ENCODE results near the gene PRKCA.
"Not testable (repeated sequence)": the region's sequence is repeated elsewhere in the genome, so short reads cannot be mapped to it uniquely, and the experiment has no call there.

The PRKCA gene

GRCh38 chr17:66441101-66441661, 138.8 kb downstream of the PRKCA start:
- DNase-seq (ENCODE audit: low spot score) = peak; percentile 86

- DNase-seq (ENCODE audit: low spot score) = no peak
Measured at GRCh38 chr17:66443166-66443565, 140.8 kb downstream of the PRKCA start.

GRCh38 chr17:66443606-66444005, 141.2 kb downstream of the PRKCA start:
- no peak for DNase-seq (ENCODE audit: low spot score)

- DNase-seq (ENCODE audit: low spot score) = no peak
Measured at GRCh38 chr17:66444031-66444430, 141.6 kb downstream of the PRKCA start.

- DNase-seq (ENCODE audit: low spot score) = no peak
Measured at GRCh38 chr17:66445229-66445628, 142.8 kb downstream of the PRKCA start.

- DNase-seq (ENCODE audit: low spot score) = peak; percentile 22
Measured at GRCh38 chr17:66446419-66446818, 144.0 kb downstream of the PRKCA start.

- DNase-seq (ENCODE audit: low spot score) = no peak
Measured at GRCh38 chr17:66447159-66447558, 144.7 kb downstream of the PRKCA start.

- no peak for DNase-seq (ENCODE audit: low spot score)
Measured at GRCh38 chr17:66448026-66448639, 145.7 kb downstream of the PRKCA start.

GRCh38 chr17:66449418-66449977, 147.1 kb downstream of the PRKCA start:
- no peak for DNase-seq (ENCODE audit: low spot score)

- no peak for DNase-seq (ENCODE audit: low spot score)
Measured at GRCh38 chr17:66450008-66450851, 147.8 kb downstream of the PRKCA start.

- DNase-seq (ENCODE audit: low spot score) = no peak
Measured at GRCh38 chr17:66450852-66451158, 148.4 kb downstream of the PRKCA start.

GRCh38 chr17:66451188-66452149, 149.1 kb downstream of the PRKCA start:
- no peak for DNase-seq (ENCODE audit: low spot score)

- DNase-seq (ENCODE audit: low spot score) = no peak
Measured at GRCh38 chr17:66455060-66455459, 152.6 kb downstream of the PRKCA start.

GRCh38 chr17:66457499-66457898, 155.1 kb downstream of the PRKCA start:
- DNase-seq (ENCODE audit: low spot score) = not testable (repeated sequence)

- DNase-seq (ENCODE audit: low spot score) = no peak
Measured at GRCh38 chr17:66458782-66459181, 156.4 kb downstream of the PRKCA start.

GRCh38 chr17:66459811-66460270, 157.4 kb downstream of the PRKCA start:
- no peak for DNase-seq (ENCODE audit: low spot score)

GRCh38 chr17:66460558-66460957, 158.1 kb downstream of the PRKCA start:
- no peak for DNase-seq (ENCODE audit: low spot score)

GRCh38 chr17:66461343-66461995, 159.1 kb downstream of the PRKCA start:
- no peak for DNase-seq (ENCODE audit: low spot score)

- DNase-seq (ENCODE audit: low spot score) = no peak
Measured at GRCh38 chr17:66462010-66462409, 159.6 kb downstream of the PRKCA start.

GRCh38 chr17:66464921-66465320, 162.5 kb downstream of the PRKCA start:
- no peak for DNase-seq (ENCODE audit: low spot score)

- DNase-seq (ENCODE audit: low spot score) = no peak
Measured at GRCh38 chr17:66465701-66466100, 163.3 kb downstream of the PRKCA start.

Data from NAMALWA (cell line).